Neutrophil (primary cell): ENCODE measurements around the gene ITGB2.
A peak's percentile ranks its signal among the peaks of the same experiment; 100 is the strongest.

Source experiments
- H3K27ac ChIP-seq: fragments of 200-600 bp; sonication (generic); 2 replicates; pipeline ENCODE4 v1.5.1; 2016; ENCODE audit warnings: mild to moderate bottlenecking, moderate library complexity
- H3K27me3 ChIP-seq: fragments of 200-600 bp; sonication (generic); 2 replicates; pipeline ENCODE4 v1.6.0; 2016; ENCODE audit warnings: mild to moderate bottlenecking
- H3K36me3 ChIP-seq: fragments of 200-600 bp; sonication (generic); 2 replicates; pipeline ENCODE4 v1.5.1; 2017
- H3K4me1 ChIP-seq, 2 experiments: fragments of 200-600 bp in 1 of 2; sonication (generic) in 1 of 2; 1 replicate in 1 of 2; 2 replicates in 1 of 2; pipeline versions ENCODE4 v1.5.1 to v1.6.1; 2013 to 2016; ENCODE audit warnings: low read depth in 1 of 2, low read length in 1 of 2, mild to moderate bottlenecking in 1 of 2, moderate library complexity in 1 of 2; ENCODE audit not compliant: control insufficient read depth in 1 of 2, insufficient read depth in 1 of 2
- H3K4me3 ChIP-seq, 2 experiments: fragments of 200-600 bp in 1 of 2; sonication (generic) in 1 of 2; 1 replicate in 1 of 2; 2 replicates in 1 of 2; pipeline ENCODE4 v1.5.1; 2013 to 2016; ENCODE audit warnings: low read depth in 1 of 2, low read length in 1 of 2, mild to moderate bottlenecking in 1 of 2, moderate library complexity in 1 of 2
- H3K9me3 ChIP-seq: fragments of 200-600 bp; sonication (generic); 2 replicates; pipeline ENCODE4 v1.5.1; 2016
- TF ChIP-seq, protein P1 (sequence below): fragments of 200-600 bp; sonication (generic); IDR thresholded peaks from 2 replicates; pipeline ENCODE4 v1.5.1; 2016; ENCODE audit warnings: antibody characterized with exemption

The ITGB2 gene

DNA sequence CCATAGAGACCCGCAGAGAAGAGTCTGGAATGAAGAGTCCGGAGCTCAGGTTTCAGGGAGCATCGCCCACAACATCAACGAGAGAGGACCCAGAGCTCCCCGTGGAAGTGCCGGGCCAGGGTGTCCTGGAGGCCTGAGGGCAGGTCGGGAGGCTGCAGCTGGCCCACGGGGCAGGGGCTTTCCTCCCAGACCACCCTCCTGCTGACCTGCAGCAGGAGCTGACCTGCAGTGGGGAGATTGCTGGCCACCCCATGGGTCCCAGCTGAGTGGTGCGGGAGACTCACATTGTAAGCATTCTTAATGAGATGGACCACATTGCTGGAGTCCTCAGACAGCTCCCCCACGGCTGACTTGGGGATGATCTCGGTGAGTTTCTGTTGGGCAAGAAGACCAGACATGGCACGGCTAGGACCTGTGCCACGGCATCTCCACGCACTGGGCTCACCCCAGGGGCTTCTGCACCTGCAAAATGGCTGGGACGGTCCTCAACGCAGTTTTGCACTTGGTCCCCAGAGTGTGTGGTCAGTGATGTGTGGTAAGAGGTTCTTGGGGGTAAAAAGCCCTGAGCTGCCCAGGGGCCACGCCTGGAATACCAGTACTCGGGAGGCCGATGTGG lies 25.9 kb downstream of the ITGB2 start:
- no peak overlapping the region for H3K4me3 ChIP-seq
- H3K27ac ChIP-seq = peak overlapping the region; percentile 93
- H3K27me3 ChIP-seq = no peaks in the 10 kb centered on the region
- TF ChIP-seq, protein P1, sequence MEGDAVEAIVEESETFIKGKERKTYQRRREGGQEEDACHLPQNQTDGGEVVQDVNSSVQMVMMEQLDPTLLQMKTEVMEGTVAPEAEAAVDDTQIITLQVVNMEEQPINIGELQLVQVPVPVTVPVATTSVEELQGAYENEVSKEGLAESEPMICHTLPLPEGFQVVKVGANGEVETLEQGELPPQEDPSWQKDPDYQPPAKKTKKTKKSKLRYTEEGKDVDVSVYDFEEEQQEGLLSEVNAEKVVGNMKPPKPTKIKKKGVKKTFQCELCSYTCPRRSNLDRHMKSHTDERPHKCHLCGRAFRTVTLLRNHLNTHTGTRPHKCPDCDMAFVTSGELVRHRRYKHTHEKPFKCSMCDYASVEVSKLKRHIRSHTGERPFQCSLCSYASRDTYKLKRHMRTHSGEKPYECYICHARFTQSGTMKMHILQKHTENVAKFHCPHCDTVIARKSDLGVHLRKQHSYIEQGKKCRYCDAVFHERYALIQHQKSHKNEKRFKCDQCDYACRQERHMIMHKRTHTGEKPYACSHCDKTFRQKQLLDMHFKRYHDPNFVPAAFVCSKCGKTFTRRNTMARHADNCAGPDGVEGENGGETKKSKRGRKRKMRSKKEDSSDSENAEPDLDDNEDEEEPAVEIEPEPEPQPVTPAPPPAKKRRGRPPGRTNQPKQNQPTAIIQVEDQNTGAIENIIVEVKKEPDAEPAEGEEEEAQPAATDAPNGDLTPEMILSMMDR = no peak
- no peaks in the 10 kb centered on the region for H3K9me3 ChIP-seq
- H3K36me3 ChIP-seq = peaks cover 99% of the 10 kb centered on the region
- H3K4me1 ChIP-seq = peaks cover 7 to 9% of the 10 kb centered on the region in 2 experiments

DNA sequence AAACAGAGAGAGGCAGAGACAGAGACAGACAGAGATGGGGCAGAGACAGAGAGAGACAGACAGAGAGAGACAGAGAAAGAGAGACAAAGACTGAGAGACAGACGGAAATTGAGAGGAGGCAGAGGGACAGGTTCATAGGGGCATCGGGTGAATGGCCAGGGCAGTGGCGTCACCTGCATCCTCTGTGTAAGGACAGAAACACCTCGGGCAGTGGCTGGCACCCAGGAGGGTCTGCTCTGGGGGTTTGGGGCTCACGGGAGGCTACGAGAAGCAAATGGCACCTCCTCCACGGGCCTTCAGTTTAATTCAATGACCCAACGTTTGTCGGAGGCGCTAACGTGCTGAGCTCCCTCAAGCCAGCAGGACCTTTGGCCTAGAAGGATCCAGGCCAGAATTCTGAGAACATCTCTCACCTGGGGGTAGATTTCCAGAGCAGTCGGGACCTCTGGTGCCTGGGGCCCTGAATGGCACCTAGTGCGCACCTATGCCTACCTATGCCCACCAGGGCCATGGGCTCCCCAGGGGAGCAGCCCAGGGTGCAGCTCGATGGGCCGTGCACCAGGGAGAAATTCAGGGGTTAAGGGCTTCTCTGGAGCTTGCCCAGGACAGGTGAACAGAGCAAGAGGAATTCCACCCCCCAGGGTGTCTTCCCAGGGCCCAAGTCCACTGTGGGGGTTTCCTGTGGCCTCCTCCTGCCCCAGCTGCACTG lies 26.6 kb downstream of the ITGB2 start:
- Histone ChIP-seq H3K27me3 (no peaks in the 10 kb centered on the region), H3K27ac (peak overlapping the region; percentile 93), H3K36me3 (peaks cover 99% of the 10 kb centered on the region)

DNA sequence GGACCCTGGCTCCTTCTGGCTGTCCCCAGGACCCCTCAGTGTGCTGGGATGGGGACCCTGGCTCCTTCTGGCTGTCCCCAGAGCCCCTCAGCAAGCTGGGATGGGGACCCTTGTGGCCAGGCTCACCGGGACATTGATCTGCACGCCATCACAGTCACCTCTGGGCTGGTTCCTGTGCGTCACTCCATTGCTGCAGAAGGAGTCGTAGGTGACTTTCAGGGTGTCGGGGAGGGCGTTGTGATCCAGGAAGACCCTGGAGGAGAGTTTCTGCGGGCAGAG lies 27.5 kb downstream of the ITGB2 start:
- peaks cover 99% of the 10 kb centered on the region for H3K36me3 ChIP-seq
- H3K4me3 ChIP-seq = no peak overlapping the region
- no peaks in the 10 kb centered on the region for H3K27me3 ChIP-seq
- peaks cover 7 to 9% of the 10 kb centered on the region in 2 experiments for H3K4me1 ChIP-seq
- peak overlapping the region; percentile 93 for H3K27ac ChIP-seq
- TF ChIP-seq, protein P1 = no peak
- H3K9me3 ChIP-seq = no peaks in the 10 kb centered on the region

More for the DNA sequence above, 26.6 kb downstream of the ITGB2 start:
- Histone ChIP-seq H3K9me3 (no peaks in the 10 kb centered on the region), H3K4me3 (no peak overlapping the region), H3K4me1 (peaks cover 7 to 9% of the 10 kb centered on the region in 2 experiments)
- TF ChIP-seq, protein P1 = no peak

DNA sequence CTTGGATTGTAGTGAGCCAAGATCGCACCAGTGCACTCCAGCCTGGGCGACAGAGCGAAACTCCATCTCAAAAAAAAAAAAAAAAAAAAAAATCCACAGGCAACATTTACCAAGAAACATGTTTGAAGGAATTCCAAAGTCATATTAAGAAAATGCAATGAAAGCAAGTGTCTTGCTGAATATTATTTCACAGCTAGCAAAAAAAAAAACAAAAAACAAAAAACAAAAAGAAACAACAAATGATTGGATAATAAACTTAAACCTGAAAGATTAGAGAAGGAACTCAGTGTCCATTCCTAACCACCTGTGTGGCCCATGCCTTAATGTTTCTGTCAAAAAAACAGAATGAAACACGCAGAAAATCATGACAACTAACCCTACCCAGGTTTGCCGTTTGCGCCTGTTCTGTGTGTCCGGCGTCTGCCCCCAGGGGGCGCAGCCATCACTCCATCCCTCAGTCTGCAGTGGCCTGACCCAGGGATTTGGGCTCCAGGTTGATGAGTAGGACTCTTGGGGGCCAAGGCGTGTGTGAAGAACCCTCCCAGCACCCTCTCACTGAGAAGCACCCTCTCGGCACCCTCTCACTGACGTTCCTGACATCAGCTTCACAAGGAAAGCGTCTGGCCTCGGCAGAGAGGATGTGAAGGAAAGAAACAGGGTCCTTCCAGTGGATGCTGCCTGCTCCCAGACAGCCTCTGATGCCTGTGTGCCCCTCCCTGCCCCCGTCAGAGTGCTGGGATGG lies 28.0 kb downstream of the ITGB2 start:
- H3K27me3 ChIP-seq = no peaks in the 10 kb centered on the region
- H3K4me3 ChIP-seq = no peak overlapping the region
- TF ChIP-seq, protein P1 = peak; percentile 85
- no peaks in the 10 kb centered on the region for H3K9me3 ChIP-seq
- peaks cover 7 to 9% of the 10 kb centered on the region in 2 experiments for H3K4me1 ChIP-seq
- H3K27ac ChIP-seq = peak overlapping the region; percentile 93
- peaks cover 99% of the 10 kb centered on the region for H3K36me3 ChIP-seq

DNA sequence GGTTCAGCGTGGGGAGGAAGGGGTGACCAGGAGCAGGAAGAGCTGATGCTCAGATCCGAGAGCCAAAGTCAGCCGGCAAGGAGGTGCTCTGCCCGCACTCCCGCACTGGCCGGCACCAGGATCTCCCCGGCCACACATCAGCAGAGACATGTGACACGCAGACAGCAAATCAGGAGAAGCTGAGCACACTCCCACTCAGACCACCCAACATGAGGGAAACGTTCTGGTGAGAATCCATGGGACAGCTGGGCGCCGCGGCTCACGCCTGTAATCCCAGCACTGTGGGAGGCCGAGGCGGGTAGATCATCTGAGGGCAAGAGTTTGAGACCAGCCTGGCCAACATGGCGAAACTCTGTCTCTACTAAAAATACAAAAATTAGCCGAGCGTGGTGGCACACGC lies 28.6 kb downstream of the ITGB2 start:
- H3K4me3 ChIP-seq = no peak overlapping the region
- H3K27me3 ChIP-seq = no peaks in the 10 kb centered on the region
- H3K36me3 ChIP-seq = peaks cover 99% of the 10 kb centered on the region
- peak overlapping the region; percentile 93 for H3K27ac ChIP-seq
- no peaks in the 10 kb centered on the region for H3K9me3 ChIP-seq
- TF ChIP-seq, protein P1 = no peak
- H3K4me1 ChIP-seq = peaks cover 7 to 9% of the 10 kb centered on the region in 2 experiments
